IPS-18a (cell line): ENCODE results near the gene ZNF563.
"Not testable (repeated sequence)": the region's sequence is repeated elsewhere in the genome, so short reads cannot be mapped to it uniquely, and the experiment has no call there.

Experiments
- H3K27ac ChIP-seq: one replicate; pipeline ENCODE4 v1.5.1; 2013; ENCODE audit warnings: low read length
- H3K27me3 ChIP-seq: one replicate; pipeline ENCODE4 v1.6.1; 2013; ENCODE audit warnings: mild to moderate bottlenecking, low read length; ENCODE audit not compliant: control insufficient read depth, insufficient read depth
- H3K36me3 ChIP-seq: one replicate; pipeline ENCODE4 v1.6.1; 2013; ENCODE audit warnings: low read depth, low read length; ENCODE audit not compliant: control insufficient read depth
- H3K4me1 ChIP-seq: one replicate; pipeline ENCODE4 v1.6.1; 2013; ENCODE audit warnings: low read depth, low read length; ENCODE audit not compliant: control insufficient read depth
- H3K4me3 ChIP-seq: one replicate; pipeline ENCODE4 v1.5.1; 2013; ENCODE audit warnings: low read length
- H3K9ac ChIP-seq: one replicate; pipeline ENCODE4 v1.6.1; 2013; ENCODE audit warnings: mild to moderate bottlenecking, low read length, moderate library complexity
- H3K9me3 ChIP-seq: one replicate; pipeline ENCODE4 v1.6.1; 2013; ENCODE audit warnings: low read depth, low read length; ENCODE audit not compliant: control insufficient read depth

The ZNF563 gene

DNA sequence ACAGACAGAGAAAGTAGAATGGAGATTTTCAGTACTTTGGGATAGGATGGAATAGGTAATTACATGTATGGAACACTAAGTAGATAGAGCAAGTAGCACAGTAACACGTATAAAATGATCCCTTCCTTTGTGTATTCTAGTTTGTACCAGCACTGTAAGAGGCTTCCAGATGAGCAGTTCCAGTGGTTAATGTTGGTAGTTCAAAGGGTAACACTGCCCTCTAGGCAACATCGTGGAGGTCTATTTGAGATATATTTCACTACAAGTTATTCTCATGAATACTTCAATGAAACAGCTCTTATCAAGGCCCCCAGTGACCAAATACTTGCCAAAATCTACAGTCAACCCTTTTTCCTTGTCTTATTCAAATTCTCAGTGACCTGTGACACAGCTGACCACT, 13.5 kb upstream of the ZNF563 start:
- Histone ChIP-seq H3K4me3 (no peak overlapping the region), H3K4me1 (no peaks in the 10 kb centered on the region), H3K27me3 (no peaks in the 10 kb centered on the region), H3K36me3 (peaks cover 8% of the 10 kb centered on the region), H3K27ac (no peak overlapping the region), H3K9me3 (peaks cover 35% of the 10 kb centered on the region), H3K9ac (no peak overlapping the region)

DNA sequence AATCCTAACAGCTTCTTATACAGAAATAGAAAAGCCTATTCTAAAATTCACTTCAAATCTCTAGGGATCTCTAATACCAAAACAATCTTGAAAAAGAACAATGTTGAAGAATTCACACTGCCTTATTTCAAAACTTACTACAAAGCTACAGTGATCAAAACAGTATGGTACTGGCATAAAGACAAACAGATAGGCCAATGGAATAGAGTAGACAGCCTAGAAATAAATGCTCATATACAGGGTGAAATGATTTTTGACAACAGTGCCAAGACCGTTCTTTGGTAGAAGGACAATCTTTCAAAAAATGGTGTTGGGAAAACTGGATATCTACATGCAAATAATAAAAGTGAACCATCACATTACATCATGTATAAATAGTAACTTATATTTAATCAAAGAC, 11.8 kb upstream of the ZNF563 start:
- Histone ChIP-seq H3K4me3 (no peak overlapping the region), H3K4me1 (no peaks in the 10 kb centered on the region), H3K27ac (no peak overlapping the region), H3K27me3 (no peaks in the 10 kb centered on the region), H3K9me3 (peaks cover 19% of the 10 kb centered on the region), H3K36me3 (no peaks in the 10 kb centered on the region), H3K9ac (no peak overlapping the region)

DNA sequence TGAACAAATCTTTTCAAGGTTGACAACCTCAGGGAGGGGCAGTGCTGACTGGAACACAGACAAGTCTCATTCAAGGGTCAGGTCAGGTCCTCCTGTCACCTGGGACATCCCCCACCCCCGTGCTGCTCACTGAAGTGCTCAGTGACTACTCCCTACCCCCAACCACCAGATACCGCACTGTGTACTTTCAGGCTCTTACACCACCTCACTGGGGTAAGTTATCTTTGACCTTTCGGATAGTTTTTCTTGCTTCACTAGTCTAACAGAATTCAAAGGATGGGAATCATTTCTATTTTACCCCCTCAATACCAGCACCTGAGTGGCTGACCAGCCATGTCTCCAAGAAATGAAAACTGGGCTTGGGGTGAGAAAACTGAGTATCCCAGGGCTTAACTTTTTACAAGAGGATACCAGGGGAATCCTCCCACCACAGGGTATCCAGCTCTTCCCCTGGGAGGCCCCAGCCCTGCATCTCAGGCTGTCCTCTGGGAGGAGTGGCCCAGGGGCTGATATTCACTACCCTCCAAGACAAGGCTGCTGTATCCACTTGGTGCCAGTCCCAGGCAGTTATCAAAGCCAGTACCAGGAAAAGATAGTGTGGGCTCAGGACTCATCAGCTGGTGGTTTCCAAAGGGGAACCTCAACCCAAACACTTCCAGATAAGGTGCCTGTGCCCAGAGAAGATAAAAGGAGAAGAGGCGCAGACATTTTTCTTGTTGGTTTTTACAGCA, 2.1 kb downstream of the ZNF563 start:
- H3K36me3 ChIP-seq = no peaks in the 10 kb centered on the region
- H3K27me3 ChIP-seq = peaks cover 16% of the 10 kb centered on the region
- no peak overlapping the region for H3K27ac ChIP-seq
- H3K4me1 ChIP-seq = peaks cover 10% of the 10 kb centered on the region
- H3K9me3 ChIP-seq = no peaks in the 10 kb centered on the region
- no peak overlapping the region for H3K4me3 ChIP-seq
- H3K9ac ChIP-seq = no peak overlapping the region

DNA sequence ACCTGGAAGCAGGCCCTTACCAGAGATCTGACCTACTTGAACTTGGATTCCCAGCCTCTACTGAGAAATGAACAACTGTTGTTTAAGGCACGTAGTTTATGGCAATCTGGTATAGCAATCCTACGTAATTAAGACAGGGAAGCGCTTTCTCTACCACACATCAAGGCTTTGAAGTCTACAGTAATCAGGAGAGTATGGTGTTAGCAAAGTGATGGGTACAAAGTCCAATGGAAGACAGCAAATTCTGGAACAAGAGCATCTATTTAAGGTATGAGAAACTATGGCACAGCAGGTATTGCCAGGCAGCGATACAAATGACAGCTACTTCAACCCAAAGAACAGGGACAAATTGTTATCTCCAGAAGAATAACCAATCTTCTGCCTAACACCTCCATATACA, 3.1 kb downstream of the ZNF563 start:
- H3K4me3 ChIP-seq = no peak overlapping the region
- H3K27ac ChIP-seq = no peak overlapping the region
- H3K9ac ChIP-seq = no peak overlapping the region

DNA sequence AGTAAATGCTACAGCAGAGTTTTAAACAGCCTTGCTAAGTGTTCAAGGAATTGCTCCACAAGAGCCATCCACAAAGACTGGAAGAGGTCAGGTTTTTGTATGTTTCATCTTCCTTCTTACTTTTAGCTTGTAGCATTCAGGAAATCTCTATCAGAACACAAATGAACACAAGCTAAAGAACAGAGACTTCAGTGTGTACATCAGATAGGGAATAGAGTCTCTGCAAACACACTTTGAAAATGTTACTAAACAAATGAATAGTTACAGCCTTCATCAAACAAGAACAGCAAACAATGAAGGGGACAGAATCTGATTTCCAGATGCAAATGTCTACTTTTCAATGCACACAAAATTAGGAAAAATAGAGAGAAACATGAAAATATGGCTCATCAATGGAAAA, 7.7 kb downstream of the ZNF563 start:
- peaks cover 9% of the 10 kb centered on the region for H3K9me3 ChIP-seq
- no peaks in the 10 kb centered on the region for H3K36me3 ChIP-seq
- H3K9ac ChIP-seq = no peak overlapping the region
- no peaks in the 10 kb centered on the region for H3K4me1 ChIP-seq
- H3K27ac ChIP-seq = no peak overlapping the region
- no peak overlapping the region for H3K4me3 ChIP-seq
- no peaks in the 10 kb centered on the region for H3K27me3 ChIP-seq

More for the DNA sequence above, 3.1 kb downstream of the ZNF563 start:
- H3K9me3 ChIP-seq = no peaks in the 10 kb centered on the region
- peaks cover 16% of the 10 kb centered on the region for H3K27me3 ChIP-seq
- H3K4me1 ChIP-seq = peaks cover 10% of the 10 kb centered on the region
- H3K36me3 ChIP-seq = no peaks in the 10 kb centered on the region

DNA sequence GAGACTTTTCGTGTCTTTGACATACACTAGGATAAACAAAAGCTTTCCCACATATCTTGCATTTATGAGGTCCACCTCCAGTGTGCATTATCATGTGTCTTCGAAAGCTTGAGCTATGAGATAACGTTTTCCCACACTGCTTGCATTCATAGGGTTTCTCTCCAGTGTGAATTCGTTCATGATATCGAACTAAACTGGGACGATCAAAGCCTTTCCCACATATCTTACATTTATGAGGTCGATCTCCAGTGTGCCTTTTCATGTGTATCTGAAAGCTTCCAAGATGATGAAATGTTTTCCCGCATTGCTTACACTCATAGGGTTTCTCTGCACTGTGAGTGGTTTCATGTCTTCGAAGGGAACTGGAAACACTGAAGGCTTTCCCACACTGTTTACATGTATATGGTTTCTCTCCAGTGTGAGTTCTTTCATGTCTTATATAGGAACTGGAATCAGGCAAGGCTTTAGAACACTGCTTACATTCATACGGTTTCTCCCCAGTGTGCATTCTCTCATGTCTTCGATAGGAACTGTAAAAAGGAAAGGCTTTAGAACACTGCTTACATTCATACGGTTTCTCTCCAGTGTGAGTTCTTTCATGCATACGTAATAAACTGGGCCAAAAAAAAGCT, 14.5 kb downstream of the ZNF563 start:
- peaks cover 9% of the 10 kb centered on the region for H3K9me3 ChIP-seq
- H3K36me3 ChIP-seq = no peaks in the 10 kb centered on the region
- H3K4me3 ChIP-seq = no peak overlapping the region

GRCh38 chr19:12314553-12314952, 18.9 kb downstream of the ZNF563 start:
- H3K27me3 ChIP-seq = no peaks in the 10 kb centered on the region
- no peak overlapping the region for H3K27ac ChIP-seq
- no peaks in the 10 kb centered on the region for H3K9me3 ChIP-seq
- H3K4me1 ChIP-seq = no peaks in the 10 kb centered on the region
- H3K36me3 ChIP-seq = no peaks in the 10 kb centered on the region
- no peak overlapping the region for H3K4me3 ChIP-seq
- no peak overlapping the region for H3K9ac ChIP-seq

More for the DNA sequence above, 14.5 kb downstream of the ZNF563 start:
- H3K27ac ChIP-seq = no peak overlapping the region
- H3K4me1 ChIP-seq = no peaks in the 10 kb centered on the region
- no peak overlapping the region for H3K9ac ChIP-seq
- H3K27me3 ChIP-seq = no peaks in the 10 kb centered on the region

DNA sequence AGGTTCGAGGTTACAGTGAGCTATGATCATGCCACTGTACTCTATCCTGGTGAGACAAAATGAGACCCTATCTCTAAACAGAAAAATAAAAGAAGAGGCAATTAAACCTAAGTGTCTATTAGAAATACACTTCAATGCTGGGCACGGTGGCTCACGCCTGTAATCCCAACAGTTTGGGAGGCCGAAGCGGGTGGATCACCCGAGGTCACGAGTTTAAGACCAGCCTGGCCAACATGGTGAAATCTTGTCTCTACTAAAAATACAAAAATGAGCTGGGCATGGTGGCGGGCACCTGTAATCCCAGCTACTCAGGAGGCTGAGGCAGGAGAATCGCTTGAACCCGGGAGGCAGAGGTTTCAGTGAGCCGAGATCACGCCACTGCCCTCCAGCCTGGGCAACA, 24.5 kb downstream of the ZNF563 start:
- H3K36me3 ChIP-seq, H3K4me1 ChIP-seq, H3K9me3 ChIP-seq, H3K27ac ChIP-seq, H3K4me3 ChIP-seq, H3K27me3 ChIP-seq, H3K9ac ChIP-seq: not testable (repeated sequence)

DNA sequence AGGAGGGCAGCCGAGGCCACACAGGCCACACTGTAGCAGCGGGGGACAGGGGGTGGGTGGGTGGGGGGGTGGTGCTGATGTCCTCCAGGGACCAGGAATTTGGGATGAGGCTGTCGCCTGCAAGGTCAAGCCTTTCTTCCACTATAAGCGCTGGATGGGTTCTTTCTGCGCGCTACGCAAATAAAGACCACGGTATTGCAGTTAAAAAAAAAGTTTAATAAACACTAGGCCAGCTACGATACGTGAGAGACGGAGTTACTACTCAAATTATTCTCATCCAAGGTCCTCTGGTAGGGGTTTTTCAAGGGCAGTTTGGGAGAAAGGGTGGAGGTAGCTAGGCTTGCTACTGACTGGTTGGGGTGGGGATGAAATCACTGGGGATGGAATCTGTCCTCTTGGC, 38.2 kb downstream of the ZNF563 start:
- Histone ChIP-seq H3K9ac (no peak overlapping the region), H3K4me3 (peak overlapping the region; percentile 87), H3K36me3 (no peaks in the 10 kb centered on the region), H3K27ac (no peak overlapping the region), H3K4me1 (peaks cover 3% of the 10 kb centered on the region), H3K27me3 (no peaks in the 10 kb centered on the region), H3K9me3 (no peaks in the 10 kb centered on the region)

DNA sequence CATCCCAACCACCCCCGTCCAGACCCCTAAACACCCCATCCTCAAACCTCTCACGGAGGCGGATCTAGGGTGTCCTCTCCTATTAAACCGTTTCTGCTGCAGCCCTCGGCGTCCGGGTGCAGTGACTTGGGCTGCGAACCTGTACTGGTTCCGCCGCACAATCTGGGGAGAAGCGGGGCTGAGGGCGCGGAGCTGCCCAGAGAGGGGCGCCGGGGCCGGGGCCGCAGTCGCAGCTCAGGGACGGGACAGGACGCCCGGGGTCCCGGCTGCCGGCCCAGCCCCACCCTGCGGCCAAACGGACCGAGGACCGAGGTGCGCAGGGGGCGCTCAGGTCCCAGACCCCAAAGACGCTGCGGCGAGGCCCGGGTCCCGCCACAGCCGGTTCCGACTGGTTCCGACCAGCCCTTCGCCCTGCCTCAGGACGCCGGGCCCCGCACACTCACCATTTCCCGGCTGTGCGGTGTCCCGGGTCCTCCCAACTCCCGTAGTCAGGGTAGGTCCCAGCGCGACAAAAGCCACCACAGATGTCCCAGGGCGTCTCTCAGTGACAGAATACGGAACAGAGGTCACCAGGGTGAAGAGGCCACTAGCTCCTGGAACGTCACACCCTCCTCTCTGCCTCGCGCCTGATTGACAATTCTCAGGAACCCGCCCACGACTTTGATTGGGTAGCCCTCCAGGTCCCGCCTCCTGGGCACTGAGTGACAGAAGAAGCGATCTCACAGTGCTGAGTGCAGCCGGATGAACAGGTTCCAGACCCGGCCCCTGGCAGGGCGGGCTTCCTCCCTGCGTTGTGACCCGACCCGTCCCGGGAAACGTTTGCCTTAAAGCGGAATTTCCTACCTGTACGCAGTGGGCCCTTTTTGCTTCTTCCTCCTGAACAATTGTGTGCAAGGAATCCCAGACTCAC, 38.9 kb downstream of the ZNF563 start, which contains the start of gene ZNF44:
ZNF44 (minus strand) TSS at position 635 of the 910 bp plus-strand sequence; CDS start at position 446, 189 bp downstream.
- peaks cover 3% of the 10 kb centered on the region for H3K4me1 ChIP-seq
- no peaks in the 10 kb centered on the region for H3K27me3 ChIP-seq
- H3K27ac ChIP-seq = no peak within 1 kb of the TSS

GRCh38 chr19:12293777-12294248, 39.6 kb downstream of the ZNF563 start:
- Histone ChIP-seq H3K27ac (no peak overlapping the region), H3K9ac (peak overlapping the region; percentile 55), H3K9me3 (no peaks in the 10 kb centered on the region), H3K27me3 (no peaks in the 10 kb centered on the region), H3K4me1 (peaks cover 3% of the 10 kb centered on the region), H3K4me3 (peak overlapping the region; percentile 87), H3K36me3 (no peaks in the 10 kb centered on the region)

More for the DNA sequence above, 38.9 kb downstream of the ZNF563 start, which contains the start of gene ZNF44:
- H3K4me3 ChIP-seq = peak within 1 kb of the TSS; percentile 87
- H3K9me3 ChIP-seq = no peaks in the 10 kb centered on the region
- peak within 1 kb of the TSS; percentile 55 for H3K9ac ChIP-seq
- H3K36me3 ChIP-seq = no peaks in the 10 kb centered on the region
